GM18873 (cell line): ENCODE data around the gene ABCC2.

ENCODE experiments used
- ATAC-seq: cut with Tn5 transposase; IDR thresholded peaks from one replicate; pipeline ENCODE4 v1.9.1; 2021; ENCODE audit warnings: mild to moderate bottlenecking, moderate library complexity, moderate number of reproducible peaks; ENCODE audit not compliant: unreplicated experiment, low FRiP score

The ABCC2 gene

DNA sequence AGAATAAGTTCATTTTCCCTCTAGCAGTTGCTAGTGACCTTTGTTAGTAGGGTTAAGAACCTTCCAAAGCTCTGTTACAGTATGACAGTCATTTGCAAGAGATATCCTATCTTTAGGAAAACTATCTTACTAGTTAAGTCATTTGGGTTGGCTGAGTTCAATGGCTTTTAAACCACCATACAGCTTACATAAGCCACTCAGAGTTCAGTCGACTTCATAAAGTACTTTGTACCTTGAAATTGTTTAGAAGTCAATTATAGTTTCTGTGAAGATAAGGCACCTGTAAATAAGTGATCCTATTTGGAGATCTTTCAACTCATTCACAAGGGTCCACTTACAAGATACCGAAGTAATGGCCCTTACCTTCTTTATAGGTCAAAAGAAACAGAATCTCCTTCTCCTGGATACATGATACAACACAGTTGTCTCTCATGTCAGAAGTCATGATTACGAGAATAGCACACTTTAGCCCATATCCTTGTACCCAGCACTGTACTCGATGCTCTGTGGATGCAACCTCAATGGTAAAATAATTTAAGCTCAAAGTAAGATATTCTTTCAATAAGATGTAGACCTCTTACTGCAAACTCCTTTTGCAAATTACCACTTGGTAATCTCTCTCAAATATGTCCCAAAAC, 11.9 kb upstream of the ABCC2 start:
- no peak for ATAC-seq

DNA sequence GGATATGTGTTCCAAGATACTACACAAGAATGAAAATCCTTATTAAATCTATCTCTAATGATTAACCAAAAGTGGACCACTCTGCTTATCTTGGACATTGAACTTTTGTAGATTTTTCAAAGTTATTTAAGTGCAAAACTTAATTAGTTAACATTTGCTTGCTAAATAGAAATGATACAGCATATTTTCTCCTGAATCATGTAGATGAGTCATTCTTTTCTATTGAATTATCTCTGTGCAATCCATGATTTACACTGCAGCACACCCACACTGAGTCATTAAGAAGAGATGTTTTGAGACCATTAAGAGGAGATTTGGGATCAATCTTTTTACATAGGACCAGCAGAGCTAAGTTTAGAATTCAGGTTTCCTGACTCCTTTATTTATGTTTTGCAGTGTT, 6.6 kb upstream of the ABCC2 start:
- no peak for ATAC-seq

DNA sequence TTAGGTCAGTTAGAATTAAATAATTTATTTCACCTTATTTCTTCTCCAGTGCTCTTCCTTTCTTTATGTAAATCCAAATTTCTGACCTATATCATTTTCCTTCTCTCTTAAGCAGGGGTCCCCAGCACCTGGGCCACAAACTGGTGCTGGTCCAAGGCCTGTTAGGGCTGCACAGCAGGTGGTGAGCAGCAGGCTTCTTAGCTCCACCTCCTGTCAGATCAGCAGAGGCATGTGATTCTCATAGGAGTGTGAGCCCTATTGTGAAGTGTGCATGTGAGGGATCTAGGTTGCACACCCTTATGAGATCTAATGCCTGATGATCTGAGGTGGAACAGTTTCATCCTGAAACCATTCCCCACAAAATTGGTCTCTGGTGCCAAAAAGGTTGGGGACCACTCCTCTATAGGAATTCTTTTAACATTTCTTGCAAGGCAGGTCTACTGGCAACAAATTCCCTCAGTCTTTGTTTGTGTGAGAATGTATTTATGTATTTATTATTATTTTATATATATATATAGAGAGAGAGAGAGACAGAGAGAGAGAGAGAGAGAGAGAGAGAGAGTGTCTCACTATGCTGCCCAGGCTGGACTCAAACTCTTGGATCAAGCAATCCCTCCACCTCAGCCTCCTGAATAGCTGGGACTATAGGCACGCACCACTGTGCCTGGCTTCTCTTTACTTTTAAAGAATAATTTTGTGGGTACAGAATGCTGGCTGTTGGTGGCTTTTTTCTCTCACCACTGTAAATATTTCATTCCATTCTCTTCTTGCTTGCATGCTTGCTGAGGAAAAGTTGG, 4.3 kb upstream of the ABCC2 start:
- ATAC-seq, result no peak

DNA sequence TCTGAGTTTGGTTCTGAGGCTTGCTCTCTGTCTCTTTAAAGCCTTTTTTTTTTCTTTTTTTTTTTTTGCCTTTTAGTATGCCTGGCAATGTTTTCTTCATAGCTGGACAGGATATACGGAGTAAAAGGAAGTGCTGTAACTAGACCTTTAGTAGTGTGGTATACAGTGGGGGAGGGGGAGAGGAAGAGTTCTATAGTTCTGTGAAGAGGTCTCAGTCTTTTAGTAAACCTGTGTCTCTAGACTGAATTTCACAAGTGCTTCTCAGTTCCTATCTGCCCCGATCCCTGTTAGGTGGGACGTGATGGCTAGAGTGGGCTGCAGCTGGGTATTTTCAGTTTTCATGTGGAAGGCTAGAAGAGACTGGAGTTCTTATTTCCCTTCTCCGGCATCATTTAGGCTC, 3.1 kb upstream of the ABCC2 start:
- no peak for ATAC-seq

DNA sequence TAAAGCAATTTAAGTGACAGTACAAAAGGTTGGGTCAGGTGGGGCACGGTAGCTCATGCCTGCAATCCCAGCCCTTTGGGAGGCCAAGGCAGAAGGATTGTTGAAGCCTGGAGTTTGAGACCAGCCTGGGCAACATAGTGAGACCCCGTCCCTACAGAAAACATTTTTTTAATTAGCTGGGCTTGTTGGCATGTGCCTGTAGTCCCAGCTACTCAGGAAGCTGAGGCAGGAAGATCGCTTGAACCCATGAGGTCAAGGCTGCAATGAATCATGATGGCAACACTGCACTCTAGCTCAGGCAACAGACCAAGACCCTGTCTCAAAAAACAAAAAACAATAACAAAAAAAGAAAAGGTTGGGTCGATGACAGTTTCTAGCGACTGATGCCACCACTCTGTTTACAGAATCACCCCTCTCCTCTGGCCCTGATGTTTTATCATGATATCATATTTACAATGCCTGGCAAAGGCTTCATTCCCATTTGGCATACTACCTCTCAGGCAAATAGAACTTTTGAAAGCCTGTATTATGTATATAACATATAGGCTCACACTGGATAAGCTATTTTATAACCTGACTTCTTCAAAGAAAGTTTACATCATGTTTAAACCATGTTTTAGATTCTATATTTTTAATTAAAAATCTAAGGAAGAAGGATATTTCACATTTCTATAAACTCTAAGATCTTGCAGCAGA, 558 bp upstream of the ABCC2 start:
- no peak for ATAC-seq

DNA sequence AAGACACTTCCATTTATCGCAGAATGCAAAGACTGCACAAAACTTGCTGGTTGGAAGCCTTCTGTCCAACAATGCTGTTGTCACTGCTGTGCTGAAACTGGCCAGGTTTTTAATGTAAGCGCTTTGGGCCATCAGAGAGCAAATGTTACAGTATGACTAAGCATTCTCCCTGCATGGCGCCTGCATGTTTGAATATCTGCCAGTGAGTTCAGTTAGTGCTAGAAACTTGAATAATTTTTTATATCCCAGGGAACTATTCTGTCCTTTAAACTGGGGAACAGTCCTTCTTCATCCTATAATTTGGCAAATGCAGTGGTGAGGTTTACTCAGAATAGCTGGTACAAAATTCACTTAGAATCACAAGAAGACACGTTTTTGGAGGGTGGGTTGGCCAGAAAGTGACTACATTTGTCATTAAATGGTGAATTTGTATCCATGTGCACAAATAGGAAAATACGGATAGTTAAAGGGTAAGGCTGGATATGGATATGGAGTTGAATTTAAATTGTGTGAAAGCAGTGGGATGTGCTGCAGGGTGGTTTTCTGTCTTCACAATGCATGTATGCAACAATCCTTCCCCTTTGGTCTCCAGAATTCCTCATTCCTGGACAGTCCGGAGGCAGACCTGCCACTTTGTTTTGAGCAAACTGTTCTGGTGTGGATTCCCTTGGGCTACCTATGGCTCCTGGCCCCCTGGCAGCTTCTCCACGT, 1.7 kb downstream of the ABCC2 start:
- no peak for ATAC-seq

DNA sequence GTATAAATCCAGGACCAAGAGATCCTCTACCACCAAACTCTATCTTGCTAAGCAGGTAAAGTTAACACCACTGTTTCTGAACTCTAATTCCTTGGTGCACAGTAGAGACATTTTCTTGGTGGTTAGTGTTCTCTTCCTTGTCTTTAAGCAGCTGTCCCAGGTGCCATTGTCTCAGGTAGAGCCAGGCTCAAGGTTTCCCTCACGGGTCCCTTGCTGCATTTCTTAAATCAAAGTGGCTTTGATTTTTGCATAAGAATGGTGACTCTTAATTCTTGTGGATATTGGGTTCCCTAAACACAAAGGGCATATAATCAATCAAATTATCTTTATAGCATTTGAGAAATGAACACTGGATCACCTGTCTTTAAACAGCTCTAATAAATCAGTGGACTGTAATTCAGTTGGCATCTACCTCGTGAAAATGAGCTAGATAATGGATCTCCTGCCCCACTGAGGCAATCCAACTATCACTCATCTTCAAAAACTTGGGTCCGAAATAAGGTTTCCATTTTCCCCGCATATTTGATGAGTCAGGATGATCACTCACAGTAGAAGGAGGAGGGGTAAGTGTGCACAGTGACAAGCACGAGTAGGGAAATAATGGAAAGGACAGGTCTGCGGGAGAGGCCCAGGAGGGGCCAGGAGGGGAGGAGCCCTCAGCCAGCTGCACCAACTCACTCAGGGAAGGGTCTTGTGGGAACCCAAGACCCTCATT, 2.4 kb downstream of the ABCC2 start:
- ATAC-seq, result no peak

DNA sequence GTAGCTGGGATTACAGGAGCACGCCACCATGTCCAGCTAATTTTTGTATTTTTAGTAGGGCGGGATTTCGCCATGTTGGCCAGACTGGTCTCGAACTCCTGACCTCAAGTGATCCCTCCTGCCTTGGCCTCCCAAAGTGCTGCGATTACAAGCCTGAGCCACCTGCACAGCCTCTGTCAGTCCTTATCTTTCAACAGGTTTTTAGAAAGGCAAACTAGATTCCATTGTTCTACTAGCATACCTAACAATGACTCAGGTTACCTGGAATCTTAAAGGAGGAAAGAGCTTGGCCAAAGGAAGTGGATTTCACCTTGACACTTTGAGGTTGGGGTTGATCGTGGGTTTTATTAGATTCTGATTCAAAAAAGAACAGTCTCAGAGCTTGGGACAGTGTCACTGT, 3.2 kb downstream of the ABCC2 start:
- ATAC-seq, result no peak

DNA sequence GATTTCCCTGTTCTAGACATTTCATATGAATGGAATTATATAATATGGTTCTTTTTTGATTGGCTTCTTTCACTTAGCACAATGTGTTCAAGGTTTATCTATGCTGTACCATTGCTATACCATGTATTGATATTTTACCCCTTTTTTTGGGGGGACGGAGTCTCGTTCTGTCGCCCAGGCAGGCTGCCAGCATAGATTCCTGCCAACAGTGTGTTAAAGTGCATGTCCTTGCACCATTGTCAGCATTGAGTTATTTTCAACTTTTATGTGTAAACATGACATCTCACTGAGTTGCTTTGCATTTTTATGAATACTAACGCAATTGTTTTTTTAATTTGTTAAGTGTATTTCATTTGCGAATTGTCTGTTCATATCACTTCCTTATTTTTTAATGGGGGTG, 4.9 kb downstream of the ABCC2 start:
- no peak for ATAC-seq

DNA sequence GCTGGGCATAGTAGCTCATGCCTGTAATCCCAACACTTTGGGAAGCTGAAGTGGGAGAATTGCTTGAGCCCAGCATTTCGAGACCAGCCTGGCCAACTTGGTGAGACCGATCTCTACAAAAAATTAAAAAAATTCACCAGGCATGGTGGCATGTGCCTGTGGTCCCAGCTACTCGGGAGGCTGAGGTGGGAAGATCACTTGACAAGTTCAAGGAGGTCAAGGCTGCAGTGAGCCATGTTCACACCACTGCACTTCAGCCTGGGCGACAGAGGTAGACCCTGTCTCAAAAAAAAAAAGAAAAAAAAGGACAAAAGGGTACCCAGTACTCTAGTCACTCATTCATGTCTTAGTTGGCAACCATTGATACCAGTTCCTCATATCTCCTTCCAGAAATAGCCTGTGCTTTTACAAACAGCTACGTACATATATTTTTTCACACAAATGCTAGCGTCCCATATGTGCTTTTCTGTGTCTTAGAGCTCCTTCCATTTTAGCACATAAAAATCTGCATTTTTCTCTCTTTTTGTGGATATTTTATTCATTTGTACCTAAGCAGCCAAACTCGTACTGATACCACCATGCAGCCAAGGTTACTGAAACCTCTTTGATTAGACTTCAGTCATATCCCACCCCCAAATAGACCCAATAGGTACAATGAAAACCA, 5.5 kb downstream of the ABCC2 start:
- ATAC-seq, result no peak

DNA sequence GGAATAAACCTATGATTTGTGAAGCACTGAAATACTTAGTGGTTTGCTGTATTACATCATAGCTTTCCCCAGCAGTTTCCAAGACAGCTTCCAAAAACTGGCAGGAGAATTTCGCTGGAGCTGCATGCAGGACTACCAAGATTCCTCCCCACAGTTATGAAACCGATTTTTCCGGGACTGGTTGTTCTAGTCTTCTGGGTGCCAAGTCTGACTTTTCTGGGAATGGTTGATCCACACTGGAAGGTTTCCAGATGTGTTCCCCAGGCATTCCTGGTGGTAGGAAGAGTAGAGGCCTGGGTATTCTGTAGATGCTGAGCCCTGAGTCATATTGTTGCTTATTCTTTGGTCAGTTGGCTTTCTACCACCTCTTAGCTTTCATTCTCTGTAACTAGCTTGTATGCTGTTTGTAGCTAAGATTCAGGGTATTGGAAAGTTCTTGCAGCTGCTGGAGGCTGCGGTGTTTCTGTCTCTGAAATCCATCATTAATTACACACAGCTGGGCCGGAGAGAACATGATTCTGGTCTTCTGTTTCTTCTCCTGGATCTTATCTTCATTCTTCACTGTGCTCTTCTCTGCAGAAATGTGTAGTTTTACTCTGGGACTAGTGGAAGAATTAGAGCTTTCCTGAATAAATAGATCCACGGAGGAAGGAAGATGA, 6.3 kb downstream of the ABCC2 start:
- no peak for ATAC-seq

DNA sequence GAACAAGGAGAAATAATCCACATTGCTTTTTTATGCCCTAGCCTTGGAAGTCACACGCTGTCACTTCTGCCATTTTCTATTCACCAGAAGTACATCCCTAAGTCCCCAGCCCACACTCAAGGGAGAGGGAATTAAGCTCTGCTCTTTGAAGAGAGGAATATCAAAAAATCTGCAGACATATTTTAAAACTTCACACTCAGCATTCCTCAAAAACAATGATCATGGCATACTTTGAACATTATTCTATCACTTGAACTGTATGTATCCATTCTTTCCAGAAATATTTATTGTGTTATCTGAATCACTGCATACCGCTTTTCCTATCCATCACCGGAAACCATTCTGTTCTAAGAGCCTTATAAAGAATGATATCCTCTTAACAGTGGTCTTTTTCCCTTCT, 9.4 kb downstream of the ABCC2 start:
- no peak for ATAC-seq

DNA sequence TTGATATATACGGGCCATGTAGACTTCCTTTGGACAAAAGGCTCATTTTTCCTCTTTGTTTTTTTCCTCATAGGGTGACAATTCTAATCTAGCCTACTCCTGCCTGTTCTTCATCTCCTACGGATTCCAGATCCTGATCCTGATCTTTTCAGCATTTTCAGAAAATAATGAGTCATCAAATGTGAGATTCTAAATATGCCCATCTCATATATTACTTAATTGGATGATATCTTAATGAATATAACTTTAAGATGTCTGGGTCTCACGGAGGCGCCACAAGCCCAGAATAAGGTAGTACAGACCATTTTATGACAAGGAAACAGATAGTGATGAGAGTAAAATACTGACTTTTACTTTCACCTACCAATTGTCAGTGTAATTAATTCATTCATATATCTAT, 11.4 kb downstream of the ABCC2 start:
- no peak for ATAC-seq

DNA sequence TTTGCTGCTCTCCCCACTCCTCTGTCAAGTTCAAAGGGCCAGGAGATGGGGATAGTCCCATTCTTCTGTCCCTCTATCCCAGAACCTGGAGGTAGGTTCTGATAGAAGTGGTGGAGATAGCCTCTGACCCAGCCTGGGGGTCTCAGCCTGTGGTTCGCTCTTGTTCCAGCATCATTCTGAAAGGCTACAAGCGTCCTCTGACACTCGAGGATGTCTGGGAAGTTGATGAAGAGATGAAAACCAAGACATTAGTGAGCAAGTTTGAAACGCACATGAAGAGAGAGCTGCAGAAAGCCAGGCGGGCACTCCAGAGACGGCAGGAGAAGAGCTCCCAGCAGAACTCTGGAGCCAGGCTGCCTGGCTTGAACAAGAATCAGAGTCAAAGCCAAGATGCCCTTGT, 14.5 kb downstream of the ABCC2 start:
- ATAC-seq, result no peak

DNA sequence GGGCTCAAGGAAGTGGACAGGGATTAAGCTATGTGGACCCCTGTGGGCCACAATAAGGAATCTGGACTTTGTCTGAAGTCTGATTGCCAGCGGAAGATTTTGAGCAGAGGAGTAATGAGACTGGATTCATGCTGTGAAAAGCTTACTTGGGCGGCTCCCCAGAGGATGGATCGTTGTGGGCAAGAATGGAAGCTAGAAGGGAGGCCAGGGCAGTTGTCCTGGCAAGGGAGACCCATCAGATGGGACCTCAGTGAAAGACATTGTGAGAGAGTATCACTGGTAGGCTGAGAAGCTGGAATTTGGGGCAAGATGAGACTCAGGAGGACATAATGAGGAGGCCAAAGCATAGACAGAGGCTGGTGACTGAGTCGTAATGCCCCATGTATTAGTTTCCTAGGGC, 15.6 kb downstream of the ABCC2 start:
- no peak for ATAC-seq

DNA sequence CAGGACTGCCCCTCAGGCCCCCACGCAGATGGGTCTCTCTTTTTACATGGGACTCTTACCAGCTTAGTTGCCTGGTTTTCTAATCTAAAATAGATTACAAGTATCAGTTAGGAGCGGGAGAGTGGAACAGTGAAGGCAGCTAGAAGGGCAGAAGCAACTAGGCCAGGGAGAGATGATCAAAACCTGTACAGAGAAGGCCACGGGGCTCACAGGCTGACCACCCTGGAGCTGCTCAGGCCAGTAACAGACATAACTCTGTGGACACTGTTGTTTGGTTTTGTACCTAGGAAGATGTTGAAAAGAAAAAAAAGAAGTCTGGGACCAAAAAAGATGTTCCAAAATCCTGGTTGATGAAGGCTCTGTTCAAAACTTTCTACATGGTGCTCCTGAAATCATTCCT, 16.5 kb downstream of the ABCC2 start:
- no peak for ATAC-seq

DNA sequence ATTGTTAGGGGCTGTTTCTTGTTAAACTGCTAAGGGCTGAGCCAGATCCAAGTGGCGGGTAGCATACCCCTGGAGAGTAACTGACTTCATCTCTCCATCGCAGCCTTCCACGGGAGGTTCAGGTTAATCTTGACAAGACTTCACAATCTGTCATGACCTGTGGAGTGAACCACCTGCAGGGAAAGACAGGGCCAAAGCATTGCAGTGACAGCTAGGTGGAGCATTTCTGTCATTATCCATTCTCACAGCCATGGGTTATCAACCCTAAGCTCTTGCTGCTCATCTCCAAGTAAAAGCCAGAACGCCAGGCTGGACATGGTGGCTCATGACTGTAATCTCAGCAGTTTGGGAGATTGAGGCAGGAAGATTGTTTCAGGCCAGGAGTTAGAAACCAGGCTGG, 17.2 kb downstream of the ABCC2 start:
- ATAC-seq, result no peak

DNA sequence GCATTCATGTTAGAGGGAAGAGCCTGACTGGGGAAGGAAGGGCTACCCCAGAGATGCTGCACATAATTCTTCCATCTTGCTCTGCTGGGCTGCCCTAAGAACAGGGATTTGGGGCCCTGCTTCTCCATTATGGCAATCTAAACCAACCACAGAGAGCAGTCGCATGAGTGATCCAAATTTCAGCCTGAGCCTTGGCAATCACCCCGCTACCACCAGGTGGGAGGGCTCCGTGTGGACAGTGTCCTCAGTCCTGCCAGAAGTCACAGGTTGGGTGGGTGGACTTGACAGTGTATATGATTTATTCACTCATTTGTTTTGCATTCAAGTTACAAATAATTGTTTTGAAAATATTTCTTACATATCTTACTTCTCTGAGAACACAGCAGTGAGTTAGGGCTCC, 22.0 kb downstream of the ABCC2 start:
- ATAC-seq, result no peak

DNA sequence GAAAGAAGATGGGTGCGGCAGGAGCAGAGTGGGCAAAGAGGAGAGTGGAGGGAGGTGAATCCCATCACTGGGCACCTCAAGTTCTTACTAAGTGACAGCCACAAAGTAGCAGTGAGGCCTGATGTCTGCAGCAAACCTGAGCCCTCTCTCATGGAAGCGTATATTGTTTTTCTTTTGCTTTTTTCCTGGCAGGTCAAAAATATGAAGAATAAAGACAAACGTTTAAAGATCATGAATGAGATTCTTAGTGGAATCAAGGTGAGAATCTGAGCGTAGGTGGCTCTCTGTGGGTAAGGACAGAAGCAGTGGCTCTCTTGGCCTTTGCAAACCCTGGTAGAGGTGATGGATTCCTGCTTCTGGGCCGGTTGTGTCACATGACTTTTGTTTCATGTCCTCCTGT, 22.8 kb downstream of the ABCC2 start:
- no peak for ATAC-seq

DNA sequence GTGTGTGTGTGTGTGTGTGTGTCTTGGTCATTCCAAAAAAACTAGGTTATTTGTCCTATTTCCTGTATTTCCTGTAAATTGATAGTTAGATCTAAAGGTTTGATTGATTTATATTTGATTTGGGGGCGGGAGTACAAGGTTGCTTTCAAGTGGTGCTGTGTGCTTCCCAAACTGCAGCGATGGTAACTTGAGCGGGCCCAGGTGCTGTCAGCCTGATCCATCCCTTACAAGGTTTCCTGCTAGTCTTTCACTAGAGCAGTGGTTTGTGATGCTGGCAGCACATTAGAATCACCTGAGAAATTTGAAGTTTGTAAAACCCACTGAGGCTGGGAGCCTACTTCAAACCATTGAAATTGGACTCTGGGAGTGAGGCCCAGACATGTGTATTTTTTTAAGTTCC, 23.7 kb downstream of the ABCC2 start:
- no peak for ATAC-seq
